NCI-H1105 (cell line): ENCODE measurements around the gene RFNG.
A peak's percentile ranks its signal among the peaks of the same experiment; 100 is the strongest.
"Not testable (repeated sequence)": the region's sequence is repeated elsewhere in the genome, so short reads cannot be mapped to it uniquely, and the experiment has no call there.

Source experiments
- DNase-seq: peaks from one replicate; lab custom pipeline; 2025; lab: John Stamatoyannopoulos, UW

The RFNG gene

GRCh38 chr17:82042649-82043048 is 9.0 kb downstream of the RFNG start:
- no peak for DNase-seq

GRCh38 chr17:82041144-82041814 is 10.3 kb downstream of the RFNG start:
- no peak for DNase-seq

- no peak for DNase-seq
Measured at GRCh38 chr17:82039695-82040299, 11.8 kb downstream of the RFNG start.

GRCh38 chr17:82038796-82039409 is 12.7 kb downstream of the RFNG start:
- not testable (repeated sequence) for DNase-seq

- DNase-seq = no peak
Measured at GRCh38 chr17:82037889-82038195, 13.8 kb downstream of the RFNG start.

GRCh38 chr17:82037092-82037888 is 14.3 kb downstream of the RFNG start, which contains the start of gene DCXR:
Gene DCXR (minus strand): TSS chr17:82037697. CDS start chr17:82037682, 15 bp downstream.
- DNase-seq = peak; percentile 95

GRCh38 chr17:82036634-82037091 is 14.9 kb downstream of the RFNG start:
- no peak for DNase-seq

- DNase-seq = no peak
Measured at GRCh38 chr17:82035956-82036633, 15.5 kb downstream of the RFNG start.

- DNase-seq = no peak
Measured at GRCh38 chr17:82035488-82035887, 16.1 kb downstream of the RFNG start.

- DNase-seq = no peak
Measured at GRCh38 chr17:82034371-82035011, 17.1 kb downstream of the RFNG start.

GRCh38 chr17:82033359-82034085 is 18.1 kb downstream of the RFNG start:
- no peak for DNase-seq

- DNase-seq = peak; percentile 42
Measured at GRCh38 chr17:82031885-82032627, 19.6 kb downstream of the RFNG start.

- DNase-seq = peak; percentile 44
Measured at GRCh38 chr17:82031303-82031884, 20.2 kb downstream of the RFNG start, which contains the start of gene RAC3. Gene RAC3 (plus strand): TSS chr17:82031678. CDS start chr17:82031762, 84 bp downstream.

- peak; percentile 69 for DNase-seq
Measured at GRCh38 chr17:82030470-82031302, 20.9 kb downstream of the RFNG start.

- DNase-seq = no peak
Measured at GRCh38 chr17:82029990-82030469, 21.6 kb downstream of the RFNG start.

- DNase-seq = no peak
Measured at GRCh38 chr17:82029391-82029790, 22.2 kb downstream of the RFNG start.

- DNase-seq = no peak
Measured at GRCh38 chr17:82028966-82029365, 22.6 kb downstream of the RFNG start.

GRCh38 chr17:82028246-82028645 is 23.4 kb downstream of the RFNG start:
- DNase-seq = no peak
